Peyer's patch (tissue), 4 donors: ENCODE results near the gene LEFTY2. TPM values are rescaled to one million over a fixed set of nuclear protein-coding genes. Genes with fewer than 3 reads are reported as not detected.

Experiments
- DNase-seq, 3 donors: peaks; one replicate each; pipeline ENCODE4 v3.0.0-alpha.2; 2017 to 2019
- H3K27ac ChIP-seq, 4 donors: fragments of 200-600 bp; sonication (generic); one replicate each; pipeline ENCODE4 v1.5.1; 2016 to 2019
- H3K27me3 ChIP-seq, 2 donors: fragments of 200-600 bp; sonication (generic); one replicate each; pipeline ENCODE4 v1.5.1; 2019
- H3K36me3 ChIP-seq, 3 donors: fragments of 200-600 bp; sonication (generic); one replicate each; pipeline ENCODE4 v1.5.1; 2016 to 2019
- H3K4me1 ChIP-seq, 4 donors: fragments of 200-600 bp; sonication (generic); one replicate each; pipeline ENCODE4 v1.5.1; 2016 to 2019
- H3K4me3 ChIP-seq, 4 donors: fragments of 200-600 bp; sonication (generic); 1 replicate in 3 of 4; 2 replicates in 1 of 4; pipeline ENCODE4 v1.5.1; 2016 to 2019; ENCODE audit warnings: mild to moderate bottlenecking in 1 of 4
- H3K9me3 ChIP-seq, 4 donors: fragments of 200-600 bp; sonication (generic); one replicate each; pipeline ENCODE4 v1.5.1; 2016 to 2019; ENCODE audit warnings: mild to moderate bottlenecking in 1 of 4
- CTCF ChIP-seq, 6 experiments: fragments of 450-650 bp in 4 of 6; fragments of 200-600 bp in 2 of 6; sonication (generic) in 1 of 6; IDR thresholded peaks; one replicate each; pipeline ENCODE4 v1.5.1; 2017 to 2019; ENCODE audit warnings: antibody characterized with exemption in 6 of 6, mild to moderate bottlenecking in 3 of 6, moderate library complexity in 1 of 6
- POLR2A ChIP-seq, 2 donors: fragments of 450-650 bp; IDR thresholded peaks; one replicate each; pipeline ENCODE4 v1.5.1; 2017; ENCODE audit warnings: antibody characterized with exemption in 2 of 2, mild to moderate bottlenecking in 2 of 2, moderate library complexity in 2 of 2
- total RNA-seq, 4 donors: library from RNA; depleted of rRNA; stranded (reverse); fragments of >200 nt; gene quantifications; one replicate each; pipeline ENCODE4 v1.1.0, GENCODE V29; 2016

The LEFTY2 gene
- not detected for total RNA-seq

- no peaks in the 10 kb centered on the region for H3K36me3 ChIP-seq
- TF ChIP-seq POLR2A (IDR thresholded peaks at IDR 0.05) (no peak), CTCF (IDR thresholded peaks at IDR 0.05) (no peak)
- peaks cover 0 to 7% (median 2%) of the 10 kb centered on the region in 4 donors for H3K4me1 ChIP-seq
- no peak for DNase-seq
- no peak within 1 kb of the TSS for H3K4me3 ChIP-seq
- H3K27ac ChIP-seq: peak within 1 kb of the TSS in 3 of 4 donors; percentile 7 to 38 (median 9)
- H3K27me3 ChIP-seq: no peaks in the 10 kb centered on the region
- no peaks in the 10 kb centered on the region for H3K9me3 ChIP-seq
Measured at GRCh38 chr1:225941187-225941941, at the start of gene LEFTY2. LEFTY2 (minus strand) TSS chr1:225941220; CDS start chr1:225941140, 80 bp downstream.

DNA sequence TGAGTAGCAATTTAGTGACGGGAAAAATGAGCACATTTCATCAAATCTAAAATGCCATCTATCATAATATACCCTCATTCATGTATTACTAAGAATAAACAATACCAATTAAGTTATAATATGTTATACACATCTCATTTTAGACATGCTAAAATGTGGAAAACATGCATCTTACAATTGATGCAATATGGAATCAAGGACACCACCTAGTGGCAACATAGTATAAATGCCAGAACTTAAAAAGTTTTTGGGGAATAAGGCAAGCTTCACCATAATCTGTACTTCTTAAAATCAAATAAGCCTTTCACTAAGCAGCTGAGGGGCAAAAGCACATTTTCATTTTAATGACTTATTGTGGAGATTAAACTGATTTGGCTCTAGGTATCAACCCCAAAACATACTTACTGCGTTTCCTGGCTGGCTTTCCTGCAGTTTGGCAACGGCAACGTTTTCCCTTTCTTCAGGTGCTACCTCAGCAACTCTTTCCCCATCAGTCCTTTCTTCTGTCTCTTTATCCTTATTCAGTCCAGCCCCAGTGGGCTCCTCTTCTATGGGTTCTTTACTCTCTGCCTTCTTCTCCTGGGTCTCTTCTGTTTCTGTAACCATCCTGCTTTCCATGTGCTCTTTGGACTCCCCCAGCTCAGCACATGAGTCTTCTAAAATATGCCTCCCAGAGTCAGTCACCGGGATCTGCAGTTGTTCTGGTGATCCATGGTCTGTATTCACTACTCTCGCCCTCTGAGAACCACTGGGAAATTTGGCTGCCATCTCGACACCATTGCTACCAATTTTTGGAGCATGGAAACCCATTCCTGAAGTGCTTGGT is 46.7 kb upstream of the LEFTY2 start:
- Histone ChIP-seq H3K9me3 (no peaks in the 10 kb centered on the region), H3K36me3 (peaks cover 0 to 92% (median 0%) of the 10 kb centered on the region in 3 donors), H3K27ac (no peak overlapping the region), H3K4me1 (no peaks in the 10 kb centered on the region), H3K4me3 (no peak overlapping the region), H3K27me3 (no peaks in the 10 kb centered on the region)
- no peak for DNase-seq
- TF ChIP-seq POLR2A (IDR thresholded peaks at IDR 0.05): no peak
- TF ChIP-seq CTCF (IDR thresholded peaks at IDR 0.05): peak; percentile 52 to 79 (median 71)

GRCh38 chr1:225981714-225982113 is 40.7 kb upstream of the LEFTY2 start:
- Histone ChIP-seq H3K9me3 (no peaks in the 10 kb centered on the region), H3K4me1 (no peaks in the 10 kb centered on the region), H3K27ac (no peak overlapping the region), H3K27me3 (no peaks in the 10 kb centered on the region), H3K36me3 (peaks cover 0 to 71% (median 0%) of the 10 kb centered on the region in 3 donors), H3K4me3 (no peak overlapping the region)
- no peak for TF ChIP-seq POLR2A (IDR thresholded peaks at IDR 0.05)
- DNase-seq: no peak

GRCh38 chr1:225980005-225980836 is 39.2 kb upstream of the LEFTY2 start:
- H3K36me3 ChIP-seq: peaks cover 0 to 57% (median 0%) of the 10 kb centered on the region in 3 donors
- no peak for DNase-seq
- no peaks in the 10 kb centered on the region for H3K9me3 ChIP-seq
- H3K27me3 ChIP-seq: no peaks in the 10 kb centered on the region
- H3K4me1 ChIP-seq: no peaks in the 10 kb centered on the region
- peak overlapping the region in 1 of 4 donors; percentile 6 for H3K27ac ChIP-seq
- no peak overlapping the region for H3K4me3 ChIP-seq
- TF ChIP-seq POLR2A (IDR thresholded peaks at IDR 0.05): no peak
- TF ChIP-seq CTCF (IDR thresholded peaks at IDR 0.05): no peak

- H3K4me1 ChIP-seq: no peaks in the 10 kb centered on the region
- DNase-seq: no peak
- H3K27me3 ChIP-seq: no peaks in the 10 kb centered on the region
- TF ChIP-seq CTCF (IDR thresholded peaks at IDR 0.05): no peak
- no peak for TF ChIP-seq POLR2A (IDR thresholded peaks at IDR 0.05)
- no peaks in the 10 kb centered on the region for H3K9me3 ChIP-seq
- no peak overlapping the region for H3K4me3 ChIP-seq
- H3K27ac ChIP-seq: no peak overlapping the region
- peaks cover 0 to 49% (median 0%) of the 10 kb centered on the region in 3 donors for H3K36me3 ChIP-seq
Measured at GRCh38 chr1:225979421-225979820, 38.4 kb upstream of the LEFTY2 start.
